ENCODE measurements around the gene TMEFF2. TPM values are rescaled to one million over a fixed set of nuclear protein-coding genes. Genes with fewer than 3 reads are reported as not detected.

Gene TMEFF2
- total and polyA plus RNA-seq, 2 of the 4 experiments (the other 2 are of a cell fraction): 1.3 to 3.0 TPM

- WGBS, 2 experiments (ENCODE audit: extremely low coverage in 2 of 2, insufficient read length in 1 of 2): no CpG with 5 or more reads among the region's 1 CpG
- H3K9me3 ChIP-seq (ENCODE audit: control insufficient read depth, insufficient read depth, low read length): no peaks in the 10 kb centered on the region
- H4K20me1 ChIP-seq (ENCODE audit: insufficient read depth, low read length): no peaks in the 10 kb centered on the region
- BruUV-seq (replicated peaks): no TSS peak
- no peak overlapping the region for H2BK20ac ChIP-seq (ENCODE audit: low read depth, low read length)
- H3K4me2 ChIP-seq (ENCODE audit: low read depth, low read length): no peak overlapping the region
- CTCF ChIA-PET: interaction anchor here (0.7 kb wide), 1 partner anchor 231 kb away, joined by 3 read pairs; no protein-coding TSS in a partner anchor
- DNase-seq: no peak
- no peaks in the 10 kb centered on the region for H3K79me1 ChIP-seq (ENCODE audit: low read depth in 1 of 2, low read length in 2 of 2)
- no peak overlapping the region for H3K18ac ChIP-seq (ENCODE audit: low read depth, low read length)
- H3K4ac ChIP-seq (ENCODE audit: low read depth, low read length): no peak overlapping the region
- TF ChIP-seq CEBPB (IDR thresholded peaks at IDR 0.05; ENCODE audit: low read depth, low read length) (no peak), CTCF (conservative IDR thresholded peaks at IDR 0.05; ENCODE audit: low read depth, low read length) (no peak), MAFK (IDR thresholded peaks at IDR 0.05; ENCODE audit: low read depth, low read length) (no peak), CHD1 (IDR thresholded peaks at IDR 0.05; ENCODE audit: low read depth, low read length) (no peak), RAD21 (IDR thresholded peaks at IDR 0.05; ENCODE audit: low read length) (no peak), SMC3 (IDR thresholded peaks at IDR 0.05; ENCODE audit: low read depth, low read length) (no peak), USF2 (IDR thresholded peaks at IDR 0.05; ENCODE audit: low read depth, low read length) (no peak), FOS (IDR thresholded peaks at IDR 0.05; ENCODE audit: low read depth, low read length) (no peak), NFE2L2 (IDR thresholded peaks at IDR 0.05; ENCODE audit: low read depth, low read length) (no peak), POLR2A (IDR thresholded peaks at IDR 0.05; ENCODE audit: low read depth, low read length) (no peak), BHLHE40 (IDR thresholded peaks at IDR 0.05; ENCODE audit: low read depth, low read length) (no peak), ELK1 (IDR thresholded peaks at IDR 0.05; ENCODE audit: borderline replicate concordance, low read depth, low read length) (no peak), MXI1 (IDR thresholded peaks at IDR 0.05; ENCODE audit: borderline replicate concordance, low read depth, low read length) (no peak), MAZ (IDR thresholded peaks at IDR 0.05; ENCODE audit: borderline replicate concordance, low read depth, low read length) (no peak), RFX5 (IDR thresholded peaks at IDR 0.05; ENCODE audit: low read depth, low read length) (no peak), RCOR1 (IDR thresholded peaks at IDR 0.05; ENCODE audit: insufficient replicate concordance, low read length) (no peak)
- no peak overlapping the region for H2BK120ac ChIP-seq (ENCODE audit: low read depth, low read length)
- dilution Hi-C loops (cut with HindIII; ENCODE audit: low sequenced_read_pairs, unreplicated experiment) (no loop called here), intact Hi-C loops (cut with micrococcal nuclease) (no loop called here), in situ Hi-C loops (cut with MboI; ENCODE audit: low sequenced_read_pairs) (no loop called here)
- H3K14ac ChIP-seq (replicated peaks; ENCODE audit: low read depth, low read length): no peak overlapping the region
- no peak overlapping the region for H3K9ac ChIP-seq (ENCODE audit: low read depth, low read length)
- H3K23ac ChIP-seq (ENCODE audit: low read depth, low read length): no peak overlapping the region
- H4K5ac ChIP-seq (ENCODE audit: low read depth, low read length): no peak overlapping the region
- H3K27me3 ChIP-seq (ENCODE audit: control insufficient read depth, insufficient read depth, low read length): peaks cover 2% of the 10 kb centered on the region; the same call in 1 of the 2 replicates
- no peaks in the 10 kb centered on the region for H3K36me3 ChIP-seq (ENCODE audit: control insufficient read depth, insufficient read depth, low read length)
- H2AFZ ChIP-seq (replicated peaks; ENCODE audit: low read length, poor library complexity): no peak overlapping the region
- no peak for ATAC-seq (ENCODE audit: low read depth)
- H4K91ac ChIP-seq (ENCODE audit: insufficient read depth, low read depth, low read length): no peak overlapping the region
- H3K9me1 ChIP-seq (ENCODE audit: insufficient read depth, low read length): no peaks in the 10 kb centered on the region
- no peak overlapping the region for H3K27ac ChIP-seq (ENCODE audit: insufficient read depth, low read length)
- no peak overlapping the region for H2BK15ac ChIP-seq (ENCODE audit: low read depth, low read length)
- H3K4me3 ChIP-seq (ENCODE audit: insufficient read depth, low read depth, low read length): no peak overlapping the region
- no peaks in the 10 kb centered on the region for H3K4me1 ChIP-seq (ENCODE audit: control insufficient read depth, insufficient read depth, low read length)
- H4K8ac ChIP-seq (ENCODE audit: low read depth in 2 of 2, low read length in 2 of 2): no peak overlapping the region
- no peak overlapping the region for H2AK9ac ChIP-seq (replicated peaks; ENCODE audit: low read depth, low read length, poor library complexity)
- no peak overlapping the region for H2BK5ac ChIP-seq (ENCODE audit: low read depth, low read length, poor library complexity, severe bottlenecking)
- POLR2A ChIA-PET (ENCODE audit: unreplicated experiment): no interaction called here
- H3K56ac ChIP-seq (ENCODE audit: extremely low read depth, insufficient read depth, low read length): no peak overlapping the region
- no peak overlapping the region for H2AK5ac ChIP-seq (ENCODE audit: low read depth, low read length)
Observed at GRCh38 chr2:192218970-192219369, 24.2 kb upstream of the TMEFF2 start.

Measured in IMR-90 (cell line).